Fibroblast of villous mesenchyme (primary cell): Measurements from ENCODE around the gene SMIM10L2A. TPM values are rescaled to one million over a fixed set of nuclear protein-coding genes. Genes with fewer than 3 reads are reported as not detected.
"Not testable (repeated sequence)": the region's sequence is repeated elsewhere in the genome, so short reads cannot be mapped to it uniquely, and the experiment has no call there.

Experiments used
- DNase-seq: peaks from one replicate; pipeline ENCODE4 v3.0.0-alpha.2; 2010; ENCODE audit warnings: low read depth
- H3K4me3 ChIP-seq: 2 replicates; pipeline ENCODE4 v1.5.1; 2011; ENCODE audit warnings: low read depth, mild to moderate bottlenecking, low read length
- CTCF ChIP-seq: IDR thresholded peaks from 2 replicates; pipeline ENCODE4 v1.5.1; 2012; ENCODE audit warnings: low read depth, mild to moderate bottlenecking, low read length; ENCODE audit not compliant: insufficient read depth
- total RNA-seq: library from RNA; depleted of rRNA; stranded (reverse); fragments of >200 nt; gene quantifications from 2 replicates; pipeline ENCODE4 v1.2.3, GENCODE V29; 2012

SMIM10L2A gene
- total RNA-seq, 1 donor, result not detected

- H3K4me3 ChIP-seq, result no peak overlapping the region
- TF ChIP-seq CTCF, result no peak
- DNase-seq, result no peak
Observed at GRCh38 chrX:135397652-135398051, 24.1 kb upstream of the SMIM10L2A start.

- DNase-seq, result no peak
- no peak for TF ChIP-seq CTCF
Observed at GRCh38 chrX:135403374-135403773, 18.4 kb upstream of the SMIM10L2A start.

GRCh38 chrX:135406428-135406827 is 15.3 kb upstream of the SMIM10L2A start:
- not testable (repeated sequence) for DNase-seq, H3K4me3 ChIP-seq

More at GRCh38 chrX:135403374-135403773, 18.4 kb upstream of the SMIM10L2A start:
- H3K4me3 ChIP-seq, result no peak overlapping the region

- TF ChIP-seq CTCF, result no peak
- no peak overlapping the region for H3K4me3 ChIP-seq
- DNase-seq, result no peak
Observed at GRCh38 chrX:135408794-135409193, 12.9 kb upstream of the SMIM10L2A start.

- no peak for DNase-seq
- H3K4me3 ChIP-seq, result no peak overlapping the region
- no peak for TF ChIP-seq CTCF
Observed at GRCh38 chrX:135410861-135411627, 10.7 kb upstream of the SMIM10L2A start.

GRCh38 chrX:135411893-135412292 is 9.9 kb upstream of the SMIM10L2A start:
- no peak for TF ChIP-seq CTCF
- DNase-seq, result peak; percentile 8
- H3K4me3 ChIP-seq, result no peak overlapping the region

- DNase-seq, result no peak
- no peak for TF ChIP-seq CTCF
- H3K4me3 ChIP-seq, result no peak overlapping the region
Observed at GRCh38 chrX:135416546-135416945, 5.2 kb upstream of the SMIM10L2A start.
